AG04449 (cell line): Measurements from ENCODE around the gene IP6K3.

Experiments used
- CTCF ChIA-PET: fragments of 350-600 bp; formaldehyde crosslinking; extraction: SDS; loops from one replicate; lab custom pipeline; 2021; ENCODE audit warnings: antibody characterized with exemption; lab: Yijun Ruan, JAX
- POLR2A ChIA-PET: fragments of 400-600, 350-600 bp; formaldehyde crosslinking; extraction: SDS; loops from one replicate; lab custom pipeline; 2020; ENCODE audit warnings: antibody characterized with exemption, inconsistent platforms; lab: Yijun Ruan, JAX
- DNase-seq: peaks from one replicate; pipeline ENCODE4 v3.0.0-alpha.2; 2010; ENCODE audit warnings: low read depth, low spot score
- H3K4me3 ChIP-seq: 2 replicates; pipeline ENCODE4 v1.5.1; 2011; ENCODE audit warnings: low read depth, mild to moderate bottlenecking, control low read depth, low read length
- CTCF ChIP-seq: IDR thresholded peaks from one replicate; pipeline ENCODE4 v1.5.1; 2011; ENCODE audit warnings: mild to moderate bottlenecking, moderate library complexity, low read length, control low read depth, inconsistent platforms; ENCODE audit not compliant: insufficient read depth; ENCODE audit errors: missing control alignments

IP6K3 gene

DNA sequence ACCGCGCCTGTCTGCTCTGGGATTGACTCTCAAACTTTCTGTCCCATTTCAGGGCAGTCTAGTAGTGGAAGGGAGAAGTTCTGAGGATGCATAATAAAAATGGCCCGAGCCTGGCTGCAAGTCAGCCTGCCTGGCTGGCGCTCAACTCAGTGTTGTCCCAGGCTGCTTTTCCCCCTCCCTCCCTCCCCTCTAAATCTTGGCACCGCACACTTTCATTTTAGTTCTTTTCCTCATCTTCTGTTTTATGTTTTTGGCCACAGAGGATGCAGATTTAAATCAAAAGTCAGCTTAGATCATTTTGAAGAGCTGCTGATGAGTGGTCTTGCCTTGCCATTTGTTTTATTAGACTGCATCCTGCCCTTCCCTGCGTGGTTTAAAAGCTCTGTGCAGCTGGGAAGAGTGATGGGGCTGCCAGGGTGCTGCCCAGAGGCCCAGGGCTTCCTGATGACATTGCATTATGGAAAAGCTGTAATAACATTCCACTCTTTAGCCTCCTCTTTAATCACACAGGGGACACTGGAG is 28.7 kb downstream of the IP6K3 start:
- CTCF ChIA-PET, result no interaction called here
- TF ChIP-seq CTCF, result no peak
- POLR2A ChIA-PET, result no interaction called here
- DNase-seq, result no peak
- H3K4me3 ChIP-seq, result no peak overlapping the region

GRCh38 chr6:33716890-33717632 is 29.6 kb downstream of the IP6K3 start:
- no peak for TF ChIP-seq CTCF
- CTCF ChIA-PET, result interaction anchor here (0.8 to 1.3 kb wide), 5 partner anchors 9 to 310 kb away, joined by 3 to 8 read pairs (median 3); no protein-coding TSS in a partner anchor
- POLR2A ChIA-PET, result no interaction called here
- DNase-seq, result no peak
- no peak overlapping the region for H3K4me3 ChIP-seq

DNA sequence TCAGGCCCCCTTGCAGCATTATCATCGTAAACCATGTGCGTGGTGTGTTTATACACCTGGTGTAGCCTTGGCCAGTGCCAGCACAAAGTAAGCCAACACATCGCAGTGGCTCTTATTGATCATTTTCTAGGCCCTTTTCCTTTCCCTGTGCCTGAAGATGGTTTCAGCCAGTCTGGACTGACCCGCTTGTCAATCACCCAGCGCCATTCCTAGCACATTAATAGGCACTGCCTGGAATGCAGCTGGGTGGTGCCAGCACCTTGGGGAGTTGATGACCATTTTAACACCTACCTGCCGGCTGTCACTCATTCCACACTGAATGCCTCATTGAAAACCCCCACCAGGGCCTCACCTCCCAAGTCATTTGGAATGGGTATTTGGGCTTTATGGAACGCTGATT is 30.3 kb downstream of the IP6K3 start:
- H3K4me3 ChIP-seq, result no peak overlapping the region
- DNase-seq, result no peak
- POLR2A ChIA-PET, result no interaction called here
- CTCF ChIA-PET, result interaction anchor here (0.8 to 2.3 kb wide), 9 partner anchors 9 to 439 kb away, joined by 3 to 11 read pairs (median 5); no protein-coding TSS in a partner anchor
- TF ChIP-seq CTCF, result no peak

DNA sequence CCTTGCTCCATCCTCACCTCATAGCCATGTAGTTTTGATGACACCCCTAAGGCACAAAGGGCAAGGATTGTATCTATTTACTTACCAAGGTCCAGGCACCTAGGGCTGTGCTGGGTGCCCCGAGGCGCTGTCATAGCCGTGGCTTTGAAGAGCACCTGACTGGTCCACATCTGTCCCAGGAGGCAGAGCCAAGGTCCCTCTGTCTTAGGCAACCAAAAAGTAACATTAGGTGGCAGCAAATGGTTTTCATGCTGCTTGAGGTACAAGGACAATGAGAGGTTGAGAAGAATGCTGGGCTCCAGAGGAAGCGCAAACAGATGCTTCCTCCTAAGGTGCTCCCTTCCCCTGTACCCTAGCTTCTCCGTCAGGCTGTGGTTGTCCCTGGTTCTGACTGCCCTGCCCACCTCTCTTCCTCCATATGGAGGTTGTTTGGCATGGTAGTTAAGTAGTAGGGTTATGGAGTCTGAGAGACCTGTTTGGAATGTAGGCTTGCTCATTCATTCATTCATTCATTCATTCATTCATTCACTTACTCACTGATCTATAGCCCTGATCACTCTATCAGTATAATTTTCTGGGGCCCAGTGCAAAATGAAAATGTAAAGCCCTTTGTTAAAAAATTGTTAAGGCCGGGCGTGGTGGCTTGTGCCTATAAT is 32.2 kb downstream of the IP6K3 start:
- no peak overlapping the region for H3K4me3 ChIP-seq
- ChIA-PET POLR2A (no interaction called here), CTCF (interaction anchor here (0.9 to 16.2 kb wide), 13 partner anchors 8 to 449 kb away, joined by 3 to 539 read pairs (median 5); partner anchors contain the start of gene BAK1)
- DNase-seq, result no peak
- no peak for TF ChIP-seq CTCF

DNA sequence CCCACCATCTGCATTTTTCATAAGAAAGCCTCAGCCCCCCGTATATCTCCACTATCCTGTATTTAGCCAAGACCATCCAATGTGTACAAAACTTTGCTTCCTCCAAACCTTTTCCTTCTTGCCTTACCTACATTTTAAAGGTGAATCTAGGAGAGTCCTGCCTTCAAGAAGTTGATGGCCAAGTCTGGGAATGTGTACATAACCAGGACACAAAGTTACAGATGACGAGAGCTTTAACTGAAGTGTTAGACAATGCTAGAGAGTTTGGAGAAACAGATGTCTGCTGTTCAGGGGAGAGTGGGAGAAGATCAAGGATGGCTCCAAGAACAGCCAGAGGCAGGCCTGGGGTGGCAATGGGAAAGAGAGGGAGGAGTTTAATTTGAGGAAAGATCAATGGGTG is 32.9 kb downstream of the IP6K3 start:
- ChIA-PET CTCF (interaction anchor here (1.2 to 16.2 kb wide), 8 partner anchors 9 to 441 kb away, joined by 3 to 539 read pairs (median 34); partner anchors contain the start of gene BAK1), POLR2A (no interaction called here)
- no peak for TF ChIP-seq CTCF
- no peak overlapping the region for H3K4me3 ChIP-seq
- DNase-seq, result no peak

DNA sequence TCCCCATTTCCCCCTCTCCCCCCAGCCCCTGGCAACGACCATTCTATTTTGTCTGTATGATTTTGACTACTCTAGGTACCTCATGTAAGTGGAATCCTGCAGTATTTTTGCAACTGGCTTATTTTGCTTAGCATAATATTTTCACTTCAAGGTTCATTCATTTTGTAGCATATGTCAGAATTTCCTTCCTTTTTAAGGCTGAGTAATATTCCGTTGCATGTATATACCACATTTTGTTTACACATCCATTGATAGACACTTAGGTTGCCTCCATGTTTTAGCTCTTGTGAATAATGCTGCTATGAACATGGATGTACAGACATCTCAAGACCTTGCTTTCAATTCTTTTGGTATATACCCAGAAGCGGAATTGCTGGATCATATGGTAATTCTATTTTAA is 33.8 kb downstream of the IP6K3 start:
- H3K4me3 ChIP-seq, result no peak overlapping the region
- ChIA-PET CTCF (interaction anchor here (1.2 to 16.2 kb wide), 8 partner anchors 10 to 442 kb away, joined by 3 to 539 read pairs (median 34); partner anchors contain the start of gene BAK1), POLR2A (no interaction called here)
- TF ChIP-seq CTCF, result no peak
- DNase-seq, result no peak
